Smooth muscle cell (in vitro differentiated cells): ENCODE data around the gene TRAT1. TPM values are rescaled to one million over a fixed set of nuclear protein-coding genes. Genes with fewer than 3 reads are reported as not detected.

Source experiments
- DNase-seq: peaks from one replicate; lab custom pipeline; 2025; ENCODE audit not compliant: unreplicated experiment; lab: John Stamatoyannopoulos, UW
- H2AFZ ChIP-seq: fragments of 200-600 bp; sonication (generic); 2 replicates; pipeline ENCODE4 v1.6.0; 2016; ENCODE audit warnings: antibody characterized with exemption, low read depth, mild to moderate bottlenecking
- H3F3A ChIP-seq: fragments of 200-600 bp; sonication (generic); 2 replicates; pipeline ENCODE4 v1.6.0; 2017; ENCODE audit warnings: antibody characterized with exemption, low read depth
- H3K27ac ChIP-seq: fragments of 200-600 bp; sonication (generic); 2 replicates; pipeline ENCODE4 v1.5.1; 2016; ENCODE audit warnings: low read depth, mild to moderate bottlenecking
- H3K27me3 ChIP-seq: fragments of 200-600 bp; sonication (generic); 2 replicates; pipeline ENCODE4 v1.6.1; 2016; ENCODE audit warnings: low read depth, mild to moderate bottlenecking
- H3K36me3 ChIP-seq: fragments of 200-600 bp; sonication (generic); 2 replicates; pipeline ENCODE4 v1.5.1; 2016; ENCODE audit warnings: low read depth
- H3K4me1 ChIP-seq: fragments of 200-600 bp; sonication (generic); 2 replicates; pipeline ENCODE4 v1.5.1; 2016; ENCODE audit warnings: low read depth
- H3K4me2 ChIP-seq: fragments of 200-600 bp; sonication (generic); 2 replicates; pipeline ENCODE4 v1.6.0; 2016; ENCODE audit warnings: mild to moderate bottlenecking
- H3K4me3 ChIP-seq: fragments of 200-600 bp; sonication (generic); 2 replicates; pipeline ENCODE4 v1.5.1; 2016; ENCODE audit warnings: mild to moderate bottlenecking
- H3K79me2 ChIP-seq: fragments of 200-600 bp; sonication (generic); 2 replicates; pipeline ENCODE4 v1.6.0; 2016; ENCODE audit warnings: low read depth, mild to moderate bottlenecking
- H3K9ac ChIP-seq: fragments of 200-600 bp; sonication (generic); 2 replicates; pipeline ENCODE4 v1.6.0; 2016; ENCODE audit warnings: low read depth
- H3K9me3 ChIP-seq: fragments of 200-600 bp; sonication (generic); replicated peaks from 2 replicates; pipeline ENCODE4 v1.5.1; 2016; ENCODE audit warnings: low read depth
- H4K20me1 ChIP-seq: fragments of 200-600 bp; sonication (generic); 2 replicates; pipeline ENCODE4 v1.6.0; 2016; ENCODE audit warnings: low read depth
- CTCF ChIP-seq: fragments of 200-600 bp; sonication (generic); IDR thresholded peaks from 2 replicates; pipeline ENCODE4 v1.5.1; 2017; ENCODE audit warnings: borderline replicate concordance, mild to moderate bottlenecking, antibody characterized with exemption; ENCODE audit not compliant: insufficient read depth, poor library complexity, severe bottlenecking
- WGBS: methylation state at CpG from one replicate; pipeline ENCODE4 v1.1.7; 2016; ENCODE audit warnings: low lambda C conversion rate; 5-methylcytosine and 5-hydroxymethylcytosine counted together
- polyA plus RNA-seq: library from polyadenylated mRNA; unstranded; fragments of >200 nt; fragmentation: Nextera tagmentation; extraction: Ambion mirVana; gene quantifications from 2 replicates; pipeline ENCODE4 v1.2.1, GENCODE V29; 2016
- total RNA-seq: library from RNA; depleted of rRNA; stranded (reverse); fragments of >200 nt; gene quantifications from 2 replicates; pipeline ENCODE4 v1.2.3, GENCODE V29; 2014

TRAT1 gene
- total and polyA plus RNA-seq, 2 experiments from 2014 or later, result not detected

GRCh38 chr3:108899530-108899929 is 76.9 kb downstream of the TRAT1 start:
- no peaks in the 10 kb centered on the region for H3K79me2 ChIP-seq
- no peak overlapping the region for H2AFZ ChIP-seq
- H4K20me1 ChIP-seq, result no peaks in the 10 kb centered on the region
- no peak overlapping the region for H3K9ac ChIP-seq
- 88% methylated on average over 3 of the region's 3 CpGs for WGBS
- no peaks in the 10 kb centered on the region for H3K27me3 ChIP-seq
- no peak for TF ChIP-seq CTCF
- no peak overlapping the region for H3K4me3 ChIP-seq
- no peak overlapping the region for H3K4me2 ChIP-seq
- no peaks in the 10 kb centered on the region for H3K36me3 ChIP-seq
- H3K27ac ChIP-seq, result no peak overlapping the region
- no peak for DNase-seq
- no peaks in the 10 kb centered on the region for H3K9me3 ChIP-seq
- H3K4me1 ChIP-seq, result no peaks in the 10 kb centered on the region
- H3F3A ChIP-seq, result no peaks in the 10 kb centered on the region

Other genes with a start within 250 kb of the TRAT1 start
- gene CIP2A, start 233.3 kb upstream of the TRAT1 start, total RNA-seq, result 5.9 and 7.4 TPM in 2 replicates
- gene CIP2A, start 233.3 kb upstream of the TRAT1 start, polyA plus RNA-seq, result 3.3 and 4.3 TPM in 2 replicates
- 13.8 and 15.4 TPM in 2 replicates for gene DZIP3, start 233.1 kb upstream of the TRAT1 start, total RNA-seq
- 5.2 and 6.2 TPM in 2 replicates for gene DZIP3, start 233.1 kb upstream of the TRAT1 start, polyA plus RNA-seq
- gene RETNLB, start 65.4 kb upstream of the TRAT1 start, total RNA-seq, result not detected in 2 replicates
- gene RETNLB, start 65.4 kb upstream of the TRAT1 start, polyA plus RNA-seq, result not detected in 2 replicates
- gene GUCA1C, start 131.1 kb downstream of the TRAT1 start, total RNA-seq, result not detected in 2 replicates
- gene GUCA1C, start 131.1 kb downstream of the TRAT1 start, polyA plus RNA-seq, result not detected in 2 replicates